Measurements from ENCODE around the gene CCDC87.

- no peak for TF ChIP-seq POLR2A (IDR thresholded peaks at IDR 0.05; ENCODE audit: low read depth, low read length)
- TF ChIP-seq TAF1 (IDR thresholded peaks at IDR 0.05; ENCODE audit: borderline replicate concordance, low read depth, low read length) = no peak
- no peak for TF ChIP-seq POLR2AphosphoS5 (IDR thresholded peaks at IDR 0.05; ENCODE audit: low read depth, low read length)
Observed at GRCh38 chr11:66632952-66633351, 40.1 kb upstream of the CCDC87 start.

Measured in GM12892 (cell line).